GM18505 (cell line): ENCODE measurements around the gene MYO15A.

ENCODE experiments used
- ATAC-seq: cut with Tn5 transposase; IDR thresholded peaks from one replicate; pipeline ENCODE4 v1.9.1; 2021; ENCODE audit not compliant: unreplicated experiment
- POLR2A ChIP-seq: IDR thresholded peaks from 4 replicates; pipeline ENCODE4 v1.6.1; 2011; ENCODE audit warnings: borderline replicate concordance; ENCODE audit not compliant: insufficient read depth, insufficient read length; ENCODE audit errors: extremely low read depth

MYO15A gene

GRCh38 chr17:18132711-18133110, 24.2 kb downstream of the MYO15A start:
- no peak for TF ChIP-seq POLR2A
- ATAC-seq = no peak

DNA sequence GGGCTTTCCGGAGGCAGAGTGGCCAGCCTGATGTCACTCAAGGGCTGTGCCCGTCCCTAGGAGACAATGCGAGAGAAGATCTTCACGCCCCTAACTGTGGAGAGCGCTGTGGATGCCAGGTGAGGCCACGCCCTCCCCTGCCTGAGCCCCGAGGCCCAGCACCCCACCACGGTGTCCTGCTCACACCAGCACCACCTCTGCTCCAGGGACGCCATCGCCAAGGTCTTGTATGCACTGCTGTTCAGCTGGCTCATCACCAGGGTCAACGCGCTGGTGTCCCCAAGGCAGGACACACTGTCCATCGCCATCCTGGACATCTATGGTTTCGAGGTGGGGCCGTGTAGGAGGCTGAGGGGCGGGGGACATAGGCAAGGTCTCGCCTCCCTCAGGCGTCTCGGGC, 27.8 kb downstream of the MYO15A start:
- no peak for ATAC-seq
- no peak for TF ChIP-seq POLR2A

GRCh38 chr17:18138065-18138749, 29.7 kb downstream of the MYO15A start:
- no peak for ATAC-seq
- no peak for TF ChIP-seq POLR2A

DNA sequence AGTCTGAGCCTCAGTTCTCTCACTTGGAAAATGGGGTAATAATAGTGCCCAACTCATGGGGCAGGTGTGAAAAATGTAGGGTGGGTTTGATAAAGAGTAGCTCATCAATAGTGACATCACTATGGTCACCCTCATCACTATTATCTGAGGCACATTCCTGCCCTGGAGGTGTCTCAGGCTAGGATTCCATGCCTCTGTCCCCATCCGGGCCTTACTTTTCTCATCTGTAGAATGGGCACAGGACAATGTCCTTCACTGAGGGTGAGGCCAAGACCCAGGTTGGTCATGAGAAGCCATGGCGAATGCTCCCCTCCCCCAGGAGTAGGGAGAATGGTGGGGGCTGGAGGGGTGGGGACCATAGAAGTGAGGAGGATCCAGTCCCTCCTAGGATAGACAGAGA, 30.5 kb downstream of the MYO15A start:
- no peak for ATAC-seq
- TF ChIP-seq POLR2A = no peak

DNA sequence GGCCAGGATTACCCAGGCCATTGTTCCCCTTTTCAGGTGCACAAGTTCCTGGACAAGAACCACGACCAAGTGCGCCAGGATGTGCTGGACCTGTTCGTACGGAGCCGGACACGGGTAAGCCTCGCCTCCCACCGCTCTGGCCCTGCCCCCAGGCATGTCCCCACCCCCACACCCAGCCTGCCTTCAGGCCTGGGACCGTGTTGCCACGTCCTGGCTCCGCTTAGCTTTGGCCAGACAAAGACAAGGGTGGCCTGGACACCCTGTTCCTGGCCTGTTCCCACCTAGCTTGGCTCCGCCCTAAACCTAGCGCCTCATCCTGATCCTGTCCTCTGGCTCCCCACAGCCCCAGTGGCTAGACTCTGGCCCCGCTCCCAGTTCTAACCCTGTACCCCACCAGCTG, 30.9 kb downstream of the MYO15A start:
- no peak for TF ChIP-seq POLR2A
- ATAC-seq = no peak

DNA sequence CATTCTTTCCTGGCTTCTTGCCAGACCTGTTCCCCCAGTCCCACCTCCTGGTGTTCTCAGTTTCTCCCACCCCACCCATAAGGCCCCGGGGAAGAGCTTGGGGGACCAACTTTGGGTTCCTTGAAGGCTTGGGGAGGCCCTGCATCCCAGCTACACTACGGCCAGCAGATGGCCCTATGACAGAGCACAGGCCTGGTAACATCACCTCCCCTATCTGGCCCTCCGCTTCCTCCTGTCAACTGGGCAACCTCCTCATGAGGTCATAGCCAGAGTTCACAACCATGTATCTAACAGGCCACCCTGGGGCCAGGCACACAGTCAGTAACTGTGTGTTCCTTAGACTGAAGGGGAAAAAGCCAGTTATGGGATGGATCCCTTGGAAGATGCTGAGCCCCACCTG, 31.4 kb downstream of the MYO15A start:
- TF ChIP-seq POLR2A = no peak
- no peak for ATAC-seq

DNA sequence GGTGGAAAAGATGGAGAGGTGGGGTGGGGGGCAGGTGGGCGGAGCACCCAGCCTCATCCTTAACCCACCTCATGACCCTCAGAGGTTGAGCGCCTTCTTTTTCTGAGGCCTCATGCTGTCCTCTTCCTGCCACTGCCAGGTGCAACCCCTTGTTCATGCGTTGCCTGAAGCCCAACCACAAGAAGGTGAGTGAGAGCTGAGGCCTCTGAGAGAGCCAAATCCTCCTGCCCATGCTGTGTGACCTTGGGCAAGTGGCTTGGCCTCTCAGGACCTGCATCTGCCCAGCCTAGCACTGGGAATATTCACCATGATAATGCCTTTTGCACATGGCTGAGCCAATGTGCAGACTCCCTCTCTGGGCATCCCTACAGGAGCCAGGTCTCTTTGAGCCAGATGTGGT, 32.1 kb downstream of the MYO15A start:
- no peak for ATAC-seq

GRCh38 chr17:18141210-18141803, 32.8 kb downstream of the MYO15A start:
- no peak for TF ChIP-seq POLR2A
- ATAC-seq = no peak

More for the DNA sequence above, 32.1 kb downstream of the MYO15A start:
- TF ChIP-seq POLR2A = no peak

GRCh38 chr17:18142417-18142816, 33.9 kb downstream of the MYO15A start:
- TF ChIP-seq POLR2A = no peak
- no peak for ATAC-seq

DNA sequence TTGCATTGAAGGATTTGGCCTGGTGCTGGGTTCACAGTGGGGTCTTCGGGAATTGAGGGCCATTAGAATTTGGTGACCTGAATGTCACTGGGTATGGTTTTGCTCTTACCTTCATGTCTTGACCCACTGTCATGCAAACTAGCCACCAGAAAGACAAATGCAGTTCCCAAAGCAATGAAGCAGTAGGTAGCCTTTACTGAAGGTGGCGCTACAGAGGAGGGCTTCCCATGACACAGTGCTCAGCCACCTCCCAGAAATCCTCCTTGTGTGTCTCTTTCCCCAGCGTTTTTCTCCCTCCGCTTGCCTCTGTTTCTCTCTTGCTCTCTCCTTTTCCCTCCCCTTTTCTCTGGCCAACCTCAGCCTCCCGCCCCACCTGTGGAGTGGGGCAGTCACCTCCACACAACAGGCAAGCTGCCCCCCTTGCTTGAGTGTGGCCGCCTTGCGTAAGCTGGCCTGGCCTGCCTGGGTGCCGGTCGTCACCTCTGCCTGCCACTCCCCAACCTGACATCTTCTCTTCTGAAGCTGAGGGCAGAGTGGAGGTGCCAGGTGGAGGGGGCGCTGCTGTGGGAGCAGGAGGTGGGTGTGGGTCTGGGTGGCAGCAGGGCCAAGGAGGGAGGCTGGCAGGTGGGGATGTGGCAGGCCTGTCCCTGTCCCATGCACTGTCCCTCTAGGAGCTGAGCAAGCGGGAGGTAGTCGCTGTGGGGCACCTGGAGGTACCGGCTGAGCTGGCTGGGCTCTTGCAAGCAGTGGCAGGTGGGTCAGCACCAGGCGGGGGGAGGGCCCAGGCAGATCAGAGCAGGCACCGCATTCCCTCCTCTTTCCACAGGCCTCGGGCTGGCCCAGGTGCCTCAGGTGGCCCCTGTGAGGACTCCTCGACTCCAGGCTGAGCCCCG, 34.7 kb downstream of the MYO15A start:
- no peak for ATAC-seq
- no peak for TF ChIP-seq POLR2A

- ATAC-seq = no peak
- TF ChIP-seq POLR2A = no peak
Observed at GRCh38 chr17:18144261-18144660, 35.7 kb downstream of the MYO15A start.

- TF ChIP-seq POLR2A = no peak
- ATAC-seq = no peak
Observed at GRCh38 chr17:18144855-18145254, 36.3 kb downstream of the MYO15A start.

DNA sequence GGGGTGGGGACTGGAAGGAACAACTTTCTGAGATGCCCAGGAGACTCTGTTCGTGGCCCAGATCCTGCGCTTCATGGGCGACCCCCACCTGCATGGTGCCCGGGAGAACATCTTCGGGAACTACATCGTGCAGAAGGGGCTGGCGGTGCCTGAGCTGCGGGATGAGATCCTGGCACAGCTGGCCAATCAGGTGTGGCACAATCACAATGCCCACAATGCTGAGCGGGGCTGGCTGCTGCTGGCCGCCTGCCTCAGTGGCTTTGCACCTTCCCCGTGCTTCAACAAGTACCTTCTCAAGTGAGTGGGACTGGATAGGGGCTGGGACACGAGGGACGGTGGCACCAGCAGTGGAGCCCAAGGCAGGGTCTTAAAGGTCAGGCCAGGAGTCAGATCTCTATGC, 37.3 kb downstream of the MYO15A start:
- ATAC-seq = no peak
- TF ChIP-seq POLR2A = no peak

GRCh38 chr17:18146259-18146658, 37.7 kb downstream of the MYO15A start:
- no peak for ATAC-seq
- TF ChIP-seq POLR2A = no peak
